ENCODE measurements around the gene PET100. TPM values are rescaled to one million over a fixed set of nuclear protein-coding genes. Genes with fewer than 3 reads are reported as not detected.

Gene PET100
- total RNA-seq, 1 donor, result 9.0 TPM

- Histone ChIP-seq H3K4me3 (ENCODE audit: insufficient read depth, low read length) (no peak within 1 kb of the TSS), H2AFZ (ENCODE audit: low read length) (no peak within 1 kb of the TSS), H3K9me3 (ENCODE audit: low read depth, low read length) (no peaks in the 10 kb centered on the region), H3K79me2 (ENCODE audit: insufficient read depth, low read length) (no peaks in the 10 kb centered on the region), H3K27ac (ENCODE audit: low read depth, low read length) (no peak within 1 kb of the TSS), H3K36me3 (ENCODE audit: insufficient read depth, low read length) (no peaks in the 10 kb centered on the region), H4K20me1 (ENCODE audit: insufficient read depth, low read length) (no peaks in the 10 kb centered on the region), H3K4me2 (ENCODE audit: insufficient read depth, low read length) (no peak within 1 kb of the TSS), H3K4me1 (ENCODE audit: insufficient read depth, low read length) (no peaks in the 10 kb centered on the region), H3K27me3 (ENCODE audit: insufficient read depth, low read length) (peaks cover 21% of the 10 kb centered on the region)
- DNase-seq (ENCODE audit: insufficient read length, low spot score, missing footprints), result peak; percentile 62
- no peak for TF ChIP-seq CTCF (IDR thresholded peaks at IDR 0.05; ENCODE audit: extremely low read depth, low read depth, low read length)
Observed at GRCh38 chr19:7595466-7596133, 34.0 kb upstream of the PET100 start, which contains the start of gene CAMSAP3. TSS of gene CAMSAP3 (plus strand) at chr19:7595863. CDS start at chr19:7596003, 140 bp downstream.

GRCh38 chr19:7596211-7596937, 33.2 kb upstream of the PET100 start:
- H3K4me3 ChIP-seq (ENCODE audit: insufficient read depth, low read length), result no peak overlapping the region
- no peaks in the 10 kb centered on the region for H4K20me1 ChIP-seq (ENCODE audit: insufficient read depth, low read length)
- no peak overlapping the region for H3K4me2 ChIP-seq (ENCODE audit: insufficient read depth, low read length)
- H3K79me2 ChIP-seq (ENCODE audit: insufficient read depth, low read length), result no peaks in the 10 kb centered on the region
- no peak overlapping the region for H2AFZ ChIP-seq (ENCODE audit: low read length)
- no peaks in the 10 kb centered on the region for H3K36me3 ChIP-seq (ENCODE audit: insufficient read depth, low read length)
- DNase-seq (ENCODE audit: insufficient read length, low spot score, missing footprints), result peak; percentile 64
- no peak for TF ChIP-seq CTCF (IDR thresholded peaks at IDR 0.05; ENCODE audit: extremely low read depth, low read depth, low read length)
- H3K27ac ChIP-seq (ENCODE audit: low read depth, low read length), result no peak overlapping the region
- no peaks in the 10 kb centered on the region for H3K4me1 ChIP-seq (ENCODE audit: insufficient read depth, low read length)
- H3K9me3 ChIP-seq (ENCODE audit: low read depth, low read length), result no peaks in the 10 kb centered on the region
- peaks cover 21% of the 10 kb centered on the region for H3K27me3 ChIP-seq (ENCODE audit: insufficient read depth, low read length)

- H4K20me1 ChIP-seq (ENCODE audit: insufficient read depth, low read length), result no peaks in the 10 kb centered on the region
- H2AFZ ChIP-seq (ENCODE audit: low read length), result no peak overlapping the region
- H3K4me2 ChIP-seq (ENCODE audit: insufficient read depth, low read length), result no peak overlapping the region
- no peaks in the 10 kb centered on the region for H3K36me3 ChIP-seq (ENCODE audit: insufficient read depth, low read length)
- no peaks in the 10 kb centered on the region for H3K4me1 ChIP-seq (ENCODE audit: insufficient read depth, low read length)
- no peaks in the 10 kb centered on the region for H3K79me2 ChIP-seq (ENCODE audit: insufficient read depth, low read length)
- H3K27me3 ChIP-seq (ENCODE audit: insufficient read depth, low read length), result peaks cover 21% of the 10 kb centered on the region
- H3K9me3 ChIP-seq (ENCODE audit: low read depth, low read length), result no peaks in the 10 kb centered on the region
- no peak overlapping the region for H3K4me3 ChIP-seq (ENCODE audit: insufficient read depth, low read length)
- TF ChIP-seq CTCF (IDR thresholded peaks at IDR 0.05; ENCODE audit: extremely low read depth, low read depth, low read length), result no peak
- no peak overlapping the region for H3K27ac ChIP-seq (ENCODE audit: low read depth, low read length)
- peak; percentile 80 for DNase-seq (ENCODE audit: insufficient read length, low spot score, missing footprints)
Observed at GRCh38 chr19:7597689-7598088, 31.9 kb upstream of the PET100 start.

DNA sequence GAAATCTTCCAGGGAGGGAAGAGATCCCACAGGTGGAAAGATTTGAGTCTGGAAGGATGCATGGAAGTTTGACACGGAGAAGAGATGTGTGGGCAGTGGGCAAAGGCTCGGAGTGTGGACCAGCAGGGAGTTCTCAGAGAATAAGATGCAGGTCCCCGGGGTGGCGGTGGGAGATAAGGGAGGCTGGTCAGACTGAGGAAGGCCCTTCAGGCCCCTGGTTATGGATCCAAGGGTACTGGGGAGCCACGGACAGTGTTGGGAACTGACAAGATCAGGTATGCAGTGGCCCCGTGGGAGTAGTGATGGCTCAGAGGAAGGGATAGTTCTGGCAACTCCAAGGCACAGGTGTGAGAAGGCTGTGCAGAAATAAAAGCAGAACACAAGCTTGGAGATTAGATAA, 31.4 kb upstream of the PET100 start:
- Histone ChIP-seq H3K9me3 (ENCODE audit: low read depth, low read length) (no peaks in the 10 kb centered on the region), H3K27me3 (ENCODE audit: insufficient read depth, low read length) (peaks cover 21% of the 10 kb centered on the region), H3K4me3 (ENCODE audit: insufficient read depth, low read length) (no peak overlapping the region), H3K27ac (ENCODE audit: low read depth, low read length) (no peak overlapping the region), H3K79me2 (ENCODE audit: insufficient read depth, low read length) (no peaks in the 10 kb centered on the region), H4K20me1 (ENCODE audit: insufficient read depth, low read length) (no peaks in the 10 kb centered on the region), H3K36me3 (ENCODE audit: insufficient read depth, low read length) (no peaks in the 10 kb centered on the region), H3K4me1 (ENCODE audit: insufficient read depth, low read length) (no peaks in the 10 kb centered on the region), H2AFZ (ENCODE audit: low read length) (no peak overlapping the region), H3K4me2 (ENCODE audit: insufficient read depth, low read length) (no peak overlapping the region)
- no peak for TF ChIP-seq CTCF (IDR thresholded peaks at IDR 0.05; ENCODE audit: extremely low read depth, low read depth, low read length)
- DNase-seq (ENCODE audit: insufficient read length, low spot score, missing footprints), result peak; percentile 57

All from osteoblast (primary cell).